ENCODE measurements around the gene P2RX2. TPM values are rescaled to one million over a fixed set of nuclear protein-coding genes. Genes with fewer than 3 reads are reported as not detected.

P2RX2 gene
- total and polyA plus RNA-seq, 2 of the 4 experiments (the other 2 are of a cell fraction): not detected

GRCh38 chr12:132584429-132584828 lies 34.1 kb upstream of the P2RX2 start:
- no peaks in the 10 kb centered on the region for H3K79me1 ChIP-seq (ENCODE audit: low read depth in 1 of 2, low read length in 2 of 2)
- no peak overlapping the region for H3K27ac ChIP-seq (ENCODE audit: insufficient read depth, low read length)
- in situ Hi-C loops (cut with MboI; ENCODE audit: low sequenced_read_pairs): no loop called here
- no peak overlapping the region for H3K4ac ChIP-seq (ENCODE audit: low read depth, low read length)
- H3K27me3 ChIP-seq (ENCODE audit: control insufficient read depth, insufficient read depth, low read length): peaks cover 6% of the 10 kb centered on the region; the same call in 1 of the 2 replicates
- no peak overlapping the region for H4K5ac ChIP-seq (ENCODE audit: low read depth, low read length)
- no peak overlapping the region for H2BK120ac ChIP-seq (ENCODE audit: low read depth, low read length)
- no peak overlapping the region for H3K9ac ChIP-seq (ENCODE audit: low read depth, low read length)
- intact Hi-C loops (cut with micrococcal nuclease): no loop called here
- no peak overlapping the region for H2AK5ac ChIP-seq (ENCODE audit: low read depth, low read length)
- dilution Hi-C loops (cut with HindIII; ENCODE audit: low sequenced_read_pairs, unreplicated experiment): no loop called here
- no peak overlapping the region for H3K23ac ChIP-seq (ENCODE audit: low read depth, low read length)
- TF ChIP-seq FOS (IDR thresholded peaks at IDR 0.05; ENCODE audit: low read depth, low read length) (no peak), MAZ (IDR thresholded peaks at IDR 0.05; ENCODE audit: borderline replicate concordance, low read depth, low read length) (no peak), RAD21 (IDR thresholded peaks at IDR 0.05; ENCODE audit: low read length) (no peak), SMC3 (IDR thresholded peaks at IDR 0.05; ENCODE audit: low read depth, low read length) (no peak)
- peaks cover 16% of the 10 kb centered on the region; the same call in 1 of the 2 replicates for H3K36me3 ChIP-seq (ENCODE audit: control insufficient read depth, insufficient read depth, low read length)
- no peak overlapping the region for H3K4me2 ChIP-seq (ENCODE audit: low read depth, low read length)
- H2BK20ac ChIP-seq (ENCODE audit: low read depth, low read length): no peak overlapping the region
- H3K9me3 ChIP-seq (ENCODE audit: control insufficient read depth, insufficient read depth, low read length): peaks cover 5% of the 10 kb centered on the region; the same call in 1 of the 2 replicates
- TSS peak; percentile 77 for BruUV-seq (replicated peaks)
- no peak overlapping the region for H2AK9ac ChIP-seq (replicated peaks; ENCODE audit: low read depth, low read length, poor library complexity)
- H3K9me1 ChIP-seq (ENCODE audit: insufficient read depth, low read length): no peaks in the 10 kb centered on the region
- POLR2A ChIA-PET (ENCODE audit: unreplicated experiment): no interaction called here
- DNase-seq (no peak), ATAC-seq (ENCODE audit: low read depth) (no peak)
- no peaks in the 10 kb centered on the region for H4K20me1 ChIP-seq (ENCODE audit: insufficient read depth, low read length)
- no peaks in the 10 kb centered on the region for H3K4me1 ChIP-seq (ENCODE audit: control insufficient read depth, insufficient read depth, low read length)
- WGBS, 2 experiments (ENCODE audit: extremely low coverage in 2 of 2, insufficient read length in 1 of 2): no CpG with 5 or more reads among the region's 14 CpGs
- H2BK15ac ChIP-seq (ENCODE audit: low read depth, low read length): no peak overlapping the region
- no peak overlapping the region for H4K91ac ChIP-seq (ENCODE audit: insufficient read depth, low read depth, low read length)
- no peak overlapping the region for H3K18ac ChIP-seq (ENCODE audit: low read depth, low read length)
- H3K14ac ChIP-seq (replicated peaks; ENCODE audit: low read depth, low read length): no peak overlapping the region
- CTCF ChIA-PET: no interaction called here
- no peak overlapping the region for H3K4me3 ChIP-seq (ENCODE audit: insufficient read depth, low read depth, low read length)
- no peak overlapping the region for H4K8ac ChIP-seq (ENCODE audit: low read depth in 2 of 2, low read length in 2 of 2)
- no peak overlapping the region for H2AFZ ChIP-seq (replicated peaks; ENCODE audit: low read length, poor library complexity)
- no peak overlapping the region for H3K56ac ChIP-seq (ENCODE audit: extremely low read depth, insufficient read depth, low read length)
- no peak overlapping the region for H2BK5ac ChIP-seq (ENCODE audit: low read depth, low read length, poor library complexity, severe bottlenecking)

Data from IMR-90 (cell line).